ENCODE measurements around the gene ALDH1L1. TPM values are rescaled to one million over a fixed set of nuclear protein-coding genes. Genes with fewer than 3 reads are reported as not detected.

Gene ALDH1L1
- total and polyA plus RNA-seq, 2 of the 13 experiments (the other 11 are each of a cell fraction or from before 2014, with no cell fraction given) = 11.2 to 28.7 TPM

- no peak for TF ChIP-seq THAP8 (CRISPR knock-in tag; IDR thresholded peaks at IDR 0.05; ENCODE audit: borderline replicate concordance)
- no peak for TF ChIP-seq TBL1XR1 (IDR thresholded peaks at IDR 0.05; ENCODE audit: borderline replicate concordance, low read length, partially characterized antibody)
- TF ChIP-seq FOSL2 (CRISPR knock-in tag; IDR thresholded peaks at IDR 0.05) = peak; percentile 88
- peak; percentile 73 for TF ChIP-seq GABPB1 (CRISPR knock-in tag; IDR thresholded peaks at IDR 0.05)
- TF ChIP-seq SAP130 (CRISPR knock-in tag; IDR thresholded peaks at IDR 0.05; ENCODE audit: low read depth) = peak; percentile 53; the same call in 1 of the 2 replicates
- TF ChIP-seq CREB1 (IDR thresholded peaks at IDR 0.05) = no peak
- TF ChIP-seq CREB1 (CRISPR knock-in tag; IDR thresholded peaks at IDR 0.05) = no peak
- TF ChIP-seq, protein P1, sequence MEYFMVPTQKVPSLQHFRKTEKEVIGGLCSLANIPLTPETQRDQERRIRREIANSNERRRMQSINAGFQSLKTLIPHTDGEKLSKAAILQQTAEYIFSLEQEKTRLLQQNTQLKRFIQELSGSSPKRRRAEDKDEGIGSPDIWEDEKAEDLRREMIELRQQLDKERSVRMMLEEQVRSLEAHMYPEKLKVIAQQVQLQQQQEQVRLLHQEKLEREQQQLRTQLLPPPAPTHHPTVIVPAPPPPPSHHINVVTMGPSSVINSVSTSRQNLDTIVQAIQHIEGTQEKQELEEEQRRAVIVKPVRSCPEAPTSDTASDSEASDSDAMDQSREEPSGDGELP (IDR thresholded peaks at IDR 0.05; ENCODE audit: borderline replicate concordance, low read depth) = peak; percentile 89
- no peak for TF ChIP-seq ZNF121 (CRISPR knock-in tag; IDR thresholded peaks at IDR 0.05)
- no peak for TF ChIP-seq ZNF879 (CRISPR knock-in tag; IDR thresholded peaks at IDR 0.05)
- TF ChIP-seq NFYB (CRISPR knock-in tag; IDR thresholded peaks at IDR 0.05) = peak; percentile 31; the same call in 1 of the 2 replicates
- peak; percentile 76 for TF ChIP-seq NFE2L2 (IDR thresholded peaks at IDR 0.05; ENCODE audit: low read length)
- TF ChIP-seq ELF3 (CRISPR knock-in tag; IDR thresholded peaks at IDR 0.05) = 0 out of 2 replicates have a peak, but pooled peaks have one; percentile 18
- TF ChIP-seq ETV5 (CRISPR knock-in tag; IDR thresholded peaks at IDR 0.05; ENCODE audit: borderline replicate concordance) = peak; percentile 13; the same call in 1 of the 2 replicates
- TF ChIP-seq GABPA (IDR thresholded peaks at IDR 0.05; ENCODE audit: low read depth, low read length) = no peak
- TF ChIP-seq GABPA (CRISPR knock-in tag; IDR thresholded peaks at IDR 0.05; ENCODE audit: low read depth) = peak; percentile 82
- TF ChIP-seq ARID5B (CRISPR knock-in tag; IDR thresholded peaks at IDR 0.05) = peak; percentile 17; the same call in 1 of the 2 replicates
- 0 out of 4 replicates have a peak, but pooled peaks of 1 of the 2 experiments have one; percentile 12 for TF ChIP-seq MAFK (conservative IDR thresholded peaks at IDR 0.05 in 1 of 2, IDR thresholded peaks at IDR 0.05 in 1 of 2; ENCODE audit: low read length in 2 of 2)
Measured at GRCh38 chr3:126208606-126209256, 28.3 kb upstream of the ALDH1L1 start (continued).

Data from HepG2 (cell line).